Calu3 (cell line): ENCODE data around the gene MSI1. TPM values are rescaled to one million over a fixed set of nuclear protein-coding genes. Genes with fewer than 3 reads are reported as not detected.

Experiments used
- BruUV-seq: library from RNA; stranded (reverse); fragments of 400-500 nt; replicated peaks from 2 replicates; lab custom pipeline; 2021; lab: Mats Ljungman, UMichigan
- CTCF ChIA-PET: fragments of 300-600 bp; sonication (Branson Sonifier 250); formaldehyde crosslinking; loops from one replicate; lab custom pipeline; 2022; ENCODE audit warnings: antibody characterized with exemption; lab: Charles Lee
- DNase-seq: peaks from one replicate; pipeline ENCODE4 v3.0.0; 2022
- H3K27ac Mint-ChIP-seq: one replicate; pipeline ENCODE4 v1.8.0; 2022; ENCODE audit warnings: mixed read lengths; ENCODE audit not compliant: unreplicated experiment
- H3K27me3 Mint-ChIP-seq: one replicate; pipeline ENCODE4 v1.8.0; 2022; ENCODE audit warnings: mixed read lengths; ENCODE audit not compliant: unreplicated experiment
- H3K36me3 Mint-ChIP-seq: one replicate; pipeline ENCODE4 v1.8.0; 2022; ENCODE audit warnings: mild to moderate bottlenecking, moderate library complexity, mixed read lengths; ENCODE audit not compliant: insufficient read depth, unreplicated experiment
- H3K4me1 Mint-ChIP-seq: one replicate; pipeline ENCODE4 v1.8.0; 2022; ENCODE audit warnings: mild to moderate bottlenecking, low read depth, mixed read lengths; ENCODE audit not compliant: unreplicated experiment
- H3K4me3 Mint-ChIP-seq: one replicate; pipeline ENCODE4 v1.8.0; 2022; ENCODE audit warnings: mild to moderate bottlenecking, low read depth, moderate library complexity, mixed read lengths; ENCODE audit not compliant: unreplicated experiment
- H3K9me3 Mint-ChIP-seq: one replicate; pipeline ENCODE4 v1.8.0; 2022; ENCODE audit warnings: low read depth, mixed read lengths; ENCODE audit not compliant: unreplicated experiment
- intact Hi-C: fragments of 100-400 bp; cut with micrococcal nuclease; formaldehyde crosslinking; loops from one replicate; pipeline ENCODE4 v1.10.0; 2022; ENCODE audit not compliant: unreplicated experiment
- total RNA-seq: library from RNA; stranded (reverse); gene quantifications from 2 replicates; pipeline ENCODE4 v1.2.3, GENCODE V29; 2022
- TF ChIP-seq, protein P1 (sequence below): fragments of 200-600 bp; IDR thresholded peaks from one replicate; pipeline ENCODE4 v1.8.0; 2022; ENCODE audit warnings: antibody characterized with exemption; ENCODE audit not compliant: unreplicated experiment

The MSI1 gene
- total RNA-seq, 1 experiment from 2014 or later = 1.4 TPM

DNA sequence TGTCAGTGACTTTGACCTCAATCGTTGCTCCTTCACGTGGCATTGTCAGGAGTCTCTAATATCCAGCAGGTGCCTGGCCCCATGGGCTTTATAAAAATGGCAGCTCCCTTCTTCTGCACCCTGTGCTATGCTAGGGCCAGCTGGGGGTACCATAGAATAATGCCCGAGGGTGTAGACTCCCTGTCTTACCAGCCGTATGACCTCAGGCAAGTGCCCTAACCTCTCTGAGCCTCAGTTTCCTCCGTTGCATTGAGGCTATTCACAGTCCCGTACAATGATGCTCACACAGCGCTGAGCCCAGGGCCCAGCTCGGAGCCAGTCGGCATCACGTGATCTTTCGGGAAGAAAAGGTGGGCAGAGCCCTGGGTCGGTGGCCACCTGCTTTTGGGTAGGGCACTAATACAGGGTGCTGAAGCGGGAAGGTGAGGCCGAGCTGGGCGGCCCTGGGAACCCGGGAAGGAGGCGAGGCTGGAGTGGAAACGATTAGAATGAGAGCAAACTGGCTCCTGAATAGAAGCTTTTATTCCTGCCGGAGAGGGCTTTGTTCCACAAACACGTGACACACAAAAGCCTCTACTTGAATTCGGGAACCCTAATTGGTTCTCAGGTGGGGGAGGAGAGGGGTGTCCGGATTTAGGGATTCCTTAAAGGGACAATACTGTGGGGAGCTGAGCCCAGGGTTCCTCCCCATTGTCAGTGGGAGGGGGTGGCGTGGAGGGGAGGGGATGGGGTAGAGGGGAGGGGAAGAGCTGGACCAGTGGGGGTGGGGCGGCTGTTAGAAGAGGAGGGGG, 19.9 kb upstream of the MSI1 start:
- no peaks in the 10 kb centered on the region for H3K9me3 Mint-ChIP-seq
- no peak for DNase-seq
- H3K36me3 Mint-ChIP-seq = no peaks in the 10 kb centered on the region
- peaks cover 31% of the 10 kb centered on the region for H3K27me3 Mint-ChIP-seq
- H3K27ac Mint-ChIP-seq = no peak overlapping the region
- no peaks in the 10 kb centered on the region for H3K4me1 Mint-ChIP-seq
- CTCF ChIA-PET = interaction anchor here (0.5 kb wide), 1 partner anchor 68 kb away, joined by 3 read pairs; no protein-coding TSS in a partner anchor
- TF ChIP-seq, protein P1, sequence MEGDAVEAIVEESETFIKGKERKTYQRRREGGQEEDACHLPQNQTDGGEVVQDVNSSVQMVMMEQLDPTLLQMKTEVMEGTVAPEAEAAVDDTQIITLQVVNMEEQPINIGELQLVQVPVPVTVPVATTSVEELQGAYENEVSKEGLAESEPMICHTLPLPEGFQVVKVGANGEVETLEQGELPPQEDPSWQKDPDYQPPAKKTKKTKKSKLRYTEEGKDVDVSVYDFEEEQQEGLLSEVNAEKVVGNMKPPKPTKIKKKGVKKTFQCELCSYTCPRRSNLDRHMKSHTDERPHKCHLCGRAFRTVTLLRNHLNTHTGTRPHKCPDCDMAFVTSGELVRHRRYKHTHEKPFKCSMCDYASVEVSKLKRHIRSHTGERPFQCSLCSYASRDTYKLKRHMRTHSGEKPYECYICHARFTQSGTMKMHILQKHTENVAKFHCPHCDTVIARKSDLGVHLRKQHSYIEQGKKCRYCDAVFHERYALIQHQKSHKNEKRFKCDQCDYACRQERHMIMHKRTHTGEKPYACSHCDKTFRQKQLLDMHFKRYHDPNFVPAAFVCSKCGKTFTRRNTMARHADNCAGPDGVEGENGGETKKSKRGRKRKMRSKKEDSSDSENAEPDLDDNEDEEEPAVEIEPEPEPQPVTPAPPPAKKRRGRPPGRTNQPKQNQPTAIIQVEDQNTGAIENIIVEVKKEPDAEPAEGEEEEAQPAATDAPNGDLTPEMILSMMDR = no peak
- no peak overlapping the region for H3K4me3 Mint-ChIP-seq
- BruUV-seq = no TSS peak
- intact Hi-C loops = no loop called here

- DNase-seq = no peak
- H3K4me3 Mint-ChIP-seq = no peak overlapping the region
- no peak overlapping the region for H3K27ac Mint-ChIP-seq
- H3K4me1 Mint-ChIP-seq = peaks cover 5% of the 10 kb centered on the region
- intact Hi-C loops = no loop called here
- no peaks in the 10 kb centered on the region for H3K9me3 Mint-ChIP-seq
- BruUV-seq = no TSS peak
- H3K36me3 Mint-ChIP-seq = no peaks in the 10 kb centered on the region
- H3K27me3 Mint-ChIP-seq = peaks cover 35% of the 10 kb centered on the region
- CTCF ChIA-PET = interaction anchor here (1.0 to 1.2 kb wide), 2 partner anchors 12 to 48 kb away, joined by 3 read pairs; no protein-coding TSS in a partner anchor
- TF ChIP-seq, protein P1 = no peak
Observed at GRCh38 chr12:120381752-120382419, 12.9 kb upstream of the MSI1 start.

DNA sequence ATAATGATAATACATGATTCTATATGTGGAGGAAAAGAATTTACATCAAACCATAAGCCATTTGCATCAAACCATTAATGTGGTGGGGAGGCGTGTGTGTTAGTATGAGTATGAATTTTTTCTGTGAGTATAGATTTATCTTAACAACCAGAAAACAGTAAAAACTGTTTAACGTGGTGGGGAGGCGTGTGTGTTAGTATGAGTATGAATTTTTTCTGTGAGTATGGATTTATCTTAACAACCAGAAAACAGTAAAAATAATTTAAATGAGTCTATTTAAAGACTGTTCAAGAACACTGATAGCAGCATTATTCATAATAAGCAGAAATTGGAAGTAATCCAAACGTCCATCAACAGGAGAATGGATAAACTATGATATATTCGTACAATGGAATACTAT, 9.1 kb upstream of the MSI1 start:
- no TSS peak for BruUV-seq
- H3K9me3 Mint-ChIP-seq = no peaks in the 10 kb centered on the region
- H3K27me3 Mint-ChIP-seq = peaks cover 69% of the 10 kb centered on the region
- H3K36me3 Mint-ChIP-seq = no peaks in the 10 kb centered on the region
- H3K4me1 Mint-ChIP-seq = peaks cover 21% of the 10 kb centered on the region
- H3K27ac Mint-ChIP-seq = no peak overlapping the region
- CTCF ChIA-PET = no interaction called here
- TF ChIP-seq, protein P1 = no peak
- intact Hi-C loops = no loop called here
- no peak for DNase-seq
- H3K4me3 Mint-ChIP-seq = no peak overlapping the region

DNA sequence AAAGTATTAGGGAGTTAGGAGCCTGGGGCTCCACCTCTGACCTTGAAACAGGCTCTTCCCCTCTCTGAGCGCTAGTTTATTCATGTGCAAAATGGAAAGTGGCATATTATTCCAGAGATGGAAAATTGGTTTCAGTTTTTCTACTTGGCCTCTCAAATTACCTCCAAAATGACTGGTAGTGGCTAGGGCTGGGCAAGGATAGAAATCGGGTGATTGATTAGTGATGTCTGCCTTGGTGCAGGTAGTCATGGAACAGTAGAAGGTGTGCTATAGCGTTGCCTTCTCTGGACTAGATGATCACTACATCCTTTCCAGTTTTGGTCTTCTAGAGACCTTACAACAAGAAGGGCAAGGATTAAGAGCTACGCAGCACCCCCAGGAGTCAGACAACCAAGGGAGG, 8.6 kb upstream of the MSI1 start:
- no peak for DNase-seq
- CTCF ChIA-PET = no interaction called here
- no TSS peak for BruUV-seq
- TF ChIP-seq, protein P1 = no peak
- Mint-ChIP-seq H3K9me3 (no peaks in the 10 kb centered on the region), H3K4me1 (peaks cover 21% of the 10 kb centered on the region), H3K36me3 (no peaks in the 10 kb centered on the region), H3K4me3 (no peak overlapping the region), H3K27me3 (peaks cover 71% of the 10 kb centered on the region), H3K27ac (no peak overlapping the region)
- intact Hi-C loops = no loop called here
